HG02588 (cell line): ENCODE results near the gene KDM4B.

Source experiments
- ATAC-seq: cut with Tn5 transposase; IDR thresholded peaks from one replicate; pipeline ENCODE4 v1.9.1; 2021; ENCODE audit warnings: mild to moderate bottlenecking, moderate library complexity; ENCODE audit not compliant: unreplicated experiment

KDM4B gene

DNA sequence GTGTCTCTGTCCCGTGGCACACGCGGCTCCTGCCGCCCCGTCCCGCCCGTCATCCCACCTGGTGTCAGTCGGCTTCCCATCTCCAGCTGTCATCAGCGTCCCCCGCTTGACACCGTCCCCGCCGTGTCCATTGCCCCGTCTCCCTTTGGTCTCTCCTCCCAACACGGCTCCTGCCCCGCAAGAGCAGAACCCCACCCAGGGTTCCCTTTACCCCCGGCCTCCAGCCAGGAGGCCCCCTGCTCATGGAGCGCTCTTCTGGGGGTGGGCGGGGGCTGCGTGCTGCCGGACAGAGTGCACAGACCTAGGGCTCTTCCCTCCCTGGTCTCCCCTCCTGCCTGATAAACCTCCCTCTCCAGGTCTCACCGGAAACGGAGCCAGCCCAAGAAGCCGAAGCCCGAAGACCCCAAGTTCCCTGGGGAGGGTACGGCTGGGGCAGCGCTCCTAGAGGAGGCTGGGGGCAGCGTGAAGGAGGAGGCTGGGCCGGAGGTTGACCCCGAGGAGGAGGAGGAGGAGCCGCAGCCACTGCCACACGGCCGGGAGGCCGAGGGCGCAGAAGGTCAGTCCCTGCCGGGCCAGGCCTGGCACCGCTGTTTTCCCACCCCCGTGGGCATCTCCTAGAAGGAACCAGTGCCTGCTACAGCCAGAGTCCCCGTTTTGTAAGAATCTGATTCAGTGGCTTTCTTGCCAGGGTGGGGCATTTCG, 150.5 kb downstream of the KDM4B start:
- ATAC-seq = no peak

DNA sequence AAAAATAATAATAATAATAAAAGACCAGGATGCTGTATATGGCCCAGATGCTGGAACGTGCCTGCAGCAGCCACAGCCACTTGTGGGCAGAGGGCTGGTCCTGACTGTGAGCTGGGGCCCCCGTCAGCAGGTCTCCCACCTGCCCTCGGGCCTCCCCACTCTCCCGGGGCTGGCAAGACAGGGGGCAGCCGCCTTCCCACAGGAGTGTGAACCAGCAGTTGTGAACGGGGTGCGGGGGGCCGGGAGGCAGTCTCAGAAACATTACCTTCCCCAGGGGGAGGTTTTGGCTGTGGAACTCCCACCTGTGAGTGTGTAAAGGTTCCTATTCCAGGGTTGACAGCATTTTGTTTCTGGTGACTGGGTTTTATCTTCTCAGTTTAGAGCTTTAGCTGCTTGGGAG, 151.4 kb downstream of the KDM4B start:
- ATAC-seq = no peak

DNA sequence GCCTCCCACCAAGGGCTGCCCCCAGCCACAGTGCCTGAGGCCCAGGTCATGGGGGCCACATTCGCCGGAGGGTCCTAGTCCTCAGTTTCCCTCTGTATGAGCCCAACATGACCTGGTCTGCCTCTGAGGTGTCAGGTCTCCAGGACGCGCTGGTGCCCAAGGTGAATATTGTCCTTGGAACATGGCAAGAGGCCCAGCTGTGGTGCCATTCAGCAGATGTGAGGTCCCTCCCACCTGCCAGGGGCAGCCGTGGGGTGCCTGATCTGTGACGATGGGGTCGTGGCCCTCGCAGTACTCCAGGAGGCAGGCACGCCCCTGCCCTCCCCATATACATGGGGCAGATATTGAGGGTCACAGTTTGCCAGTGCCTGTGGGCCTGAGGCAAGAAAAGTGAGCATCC, 151.9 kb downstream of the KDM4B start:
- ATAC-seq = no peak

DNA sequence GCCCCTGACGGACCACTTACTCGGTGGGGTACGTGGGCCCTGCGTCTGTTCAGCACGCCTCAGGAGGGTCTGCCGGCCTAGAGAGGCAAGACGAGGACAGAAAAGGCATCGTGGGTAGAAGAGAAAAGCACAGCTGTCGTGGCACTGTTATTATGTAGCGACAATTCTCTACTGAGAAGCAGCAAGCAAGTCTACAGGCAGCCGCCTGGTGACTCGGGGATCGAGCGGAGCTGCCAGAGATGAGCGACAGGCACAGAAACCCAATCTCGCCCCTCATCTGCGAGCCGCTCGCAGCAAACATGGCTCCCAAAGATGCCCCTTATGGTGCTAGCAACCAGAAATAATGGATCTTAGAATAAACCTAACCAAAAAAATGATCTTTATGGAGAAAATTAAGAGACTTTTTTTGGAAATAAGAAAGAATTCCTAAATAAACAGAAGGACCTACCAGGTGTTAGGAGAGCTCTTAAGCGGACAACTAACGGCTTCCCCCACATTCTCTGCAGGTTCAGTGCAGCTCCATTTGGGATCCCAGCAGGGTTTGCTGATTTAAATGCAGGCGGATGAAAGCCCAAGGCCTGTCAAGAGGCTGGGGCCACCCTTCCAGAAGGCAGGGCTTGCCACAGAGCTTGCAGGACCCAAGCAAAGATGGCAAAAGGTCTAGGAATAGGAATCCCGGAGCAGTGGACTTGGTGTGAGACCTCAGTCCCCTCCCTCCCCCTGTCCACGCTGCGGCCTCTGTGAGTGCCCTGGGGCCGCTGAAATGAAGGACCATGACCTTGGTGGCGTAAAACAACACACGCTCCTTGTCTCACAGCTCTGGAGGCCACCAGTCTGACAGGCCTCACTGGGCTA, 152.6 kb downstream of the KDM4B start:
- ATAC-seq = no peak

DNA sequence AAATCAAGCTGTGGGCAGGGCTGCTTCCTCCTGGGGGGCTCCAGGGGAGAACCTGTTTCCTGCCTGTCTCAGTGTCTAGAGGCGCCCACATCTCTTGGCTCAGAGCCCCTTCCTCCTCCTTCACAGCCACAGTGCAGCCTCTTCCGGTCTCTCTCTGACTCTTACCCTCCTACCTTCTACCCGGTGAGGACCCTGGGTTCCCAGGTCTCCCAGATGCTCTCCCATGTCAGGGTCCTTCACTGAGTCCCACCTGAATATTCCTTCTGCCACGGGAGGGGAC, 153.1 kb downstream of the KDM4B start:
- ATAC-seq = no peak

DNA sequence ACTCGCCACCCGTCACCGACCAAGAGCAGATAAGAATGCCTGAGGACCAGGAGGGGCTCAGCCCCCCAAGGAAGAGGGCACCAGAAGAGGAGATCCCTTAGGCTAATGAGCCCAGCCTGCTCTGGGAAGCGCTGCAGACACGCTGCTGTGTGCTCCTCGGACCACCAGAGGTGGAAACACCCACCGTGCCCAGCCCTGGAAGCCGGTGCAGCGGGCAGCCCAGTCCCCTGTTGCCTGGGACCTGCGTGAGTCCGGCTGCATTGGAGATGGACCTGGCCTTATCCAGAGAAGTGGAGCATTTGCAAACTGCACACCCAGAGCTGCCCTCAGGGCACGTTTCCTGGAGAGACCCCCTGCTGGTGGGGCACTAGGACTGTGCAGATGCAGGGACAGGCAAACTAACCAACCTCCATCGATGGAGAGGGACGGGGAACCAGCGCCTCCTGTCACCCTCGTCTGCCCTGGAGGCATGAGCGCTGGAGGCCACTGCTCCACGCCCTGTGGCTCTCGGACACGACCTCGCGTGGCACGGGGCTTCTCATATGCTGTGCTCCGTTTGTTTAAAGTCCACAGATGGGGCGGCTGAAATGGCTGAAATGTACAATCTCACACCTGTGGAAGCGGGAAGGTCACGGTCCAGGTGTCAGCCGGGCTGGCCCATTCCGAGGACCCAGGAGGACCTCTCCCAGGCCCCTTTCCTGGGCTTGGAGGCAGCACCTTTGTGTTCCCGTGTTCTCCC, 153.9 kb downstream of the KDM4B start:
- no peak for ATAC-seq

DNA sequence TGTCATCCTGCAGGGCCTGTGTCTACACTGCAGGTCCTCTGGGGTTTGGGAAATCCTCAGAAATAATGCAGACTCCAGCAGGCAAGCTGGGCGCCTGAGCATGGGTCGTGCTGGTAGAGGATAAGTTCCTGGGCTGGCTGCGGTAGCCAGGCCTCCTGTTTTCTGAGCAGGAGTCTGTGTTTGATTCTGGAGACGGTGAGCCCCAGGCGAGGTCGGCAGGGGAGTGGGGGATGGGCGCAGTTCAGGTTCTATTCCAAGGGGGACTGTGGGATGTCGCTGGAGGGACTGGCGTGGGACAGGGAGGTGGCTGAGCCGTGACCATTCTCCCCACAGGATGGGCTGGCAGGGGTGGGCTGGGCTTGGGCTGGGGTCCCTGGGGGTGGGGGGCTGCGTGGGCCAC, 154.7 kb downstream of the KDM4B start:
- no peak for ATAC-seq

DNA sequence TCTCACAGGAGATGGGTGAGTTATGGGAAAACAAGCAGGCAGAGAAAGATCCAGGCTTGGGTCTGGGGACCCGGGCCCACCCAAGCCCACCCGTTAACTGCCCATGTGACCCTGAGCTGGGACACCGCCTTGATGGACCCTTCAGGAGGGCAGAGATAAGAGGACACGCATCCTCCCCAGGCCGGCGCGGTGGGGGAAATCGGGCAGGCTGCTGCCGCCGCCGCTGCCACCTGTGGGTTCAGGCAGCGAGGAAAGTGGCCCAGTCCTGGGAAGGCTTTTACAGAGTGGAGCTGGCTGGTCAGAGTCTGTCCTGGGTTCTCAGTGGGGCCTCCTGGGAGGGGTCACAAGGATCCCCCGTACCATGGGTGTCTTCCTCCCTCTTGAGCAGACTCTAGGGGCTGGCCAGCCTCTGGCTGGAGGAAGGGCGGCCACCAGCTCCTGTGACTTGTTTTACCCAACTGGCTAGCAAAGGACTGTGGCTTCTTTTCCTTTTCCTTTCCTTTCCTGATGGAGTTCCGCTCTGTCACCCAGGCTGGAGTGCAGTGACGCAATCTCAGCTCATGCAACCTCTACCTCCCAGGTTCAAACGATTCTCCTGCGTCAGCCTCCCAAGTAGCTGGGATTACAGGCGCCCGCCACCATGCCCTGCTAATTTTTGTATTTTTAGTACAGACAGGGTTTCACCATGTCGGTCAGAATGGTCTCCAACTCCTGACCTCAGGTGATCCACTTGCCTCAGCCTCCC, 155.4 kb downstream of the KDM4B start:
- no peak for ATAC-seq

DNA sequence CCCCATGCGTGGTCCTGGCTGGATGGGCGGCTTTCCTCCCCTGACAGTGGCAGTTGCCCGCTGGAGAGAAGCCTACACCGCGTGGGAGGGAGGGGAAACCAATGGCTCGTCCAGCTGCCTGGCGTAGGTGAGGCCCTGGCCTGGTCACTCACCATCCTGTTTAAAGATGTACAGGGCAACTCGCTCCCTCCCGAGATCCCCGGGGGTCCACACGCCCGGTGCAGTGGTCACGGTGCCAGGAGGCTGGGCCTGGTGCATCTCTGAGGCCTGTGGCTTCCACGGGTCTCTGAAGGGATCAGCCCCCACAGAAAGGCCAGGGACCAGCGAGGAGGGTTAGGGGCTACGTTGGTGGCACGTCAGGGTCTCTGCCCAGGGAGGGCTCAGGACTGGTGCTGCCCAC, 156.5 kb downstream of the KDM4B start:
- ATAC-seq = no peak

DNA sequence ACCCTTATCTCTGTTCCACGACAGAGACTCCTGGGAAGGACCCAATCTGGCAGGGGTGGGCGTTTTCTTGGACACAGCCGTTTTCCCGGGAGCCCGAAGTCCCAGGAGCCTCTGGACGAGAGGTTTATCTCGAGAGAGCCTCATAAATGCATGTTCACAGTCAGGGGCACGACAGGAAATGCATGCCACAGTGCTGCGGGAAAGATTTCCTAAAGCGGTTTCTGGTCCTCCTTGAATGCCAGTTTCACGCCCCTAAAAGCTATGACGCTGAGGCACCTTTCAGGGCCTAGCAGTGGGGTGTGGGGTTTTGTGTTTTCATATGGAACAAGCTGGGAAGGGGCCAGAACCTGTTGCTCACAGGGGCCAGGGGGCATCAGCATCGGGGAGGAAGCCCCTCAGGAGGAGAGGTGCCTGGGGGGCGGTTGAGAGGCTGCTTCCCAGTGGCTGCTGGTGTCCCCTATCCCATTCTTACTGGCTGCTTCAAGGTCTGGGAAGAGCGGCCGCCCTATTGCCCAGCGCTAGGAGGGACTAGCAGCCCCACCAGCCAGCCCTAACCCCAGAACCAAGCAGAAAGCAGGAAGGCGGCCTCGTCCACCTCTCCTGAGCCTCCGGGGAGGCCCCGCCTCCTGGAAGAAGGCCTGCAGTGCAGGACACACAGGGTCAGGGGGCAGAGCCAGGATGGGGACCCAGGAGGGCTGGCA, 157.0 kb downstream of the KDM4B start:
- no peak for ATAC-seq

DNA sequence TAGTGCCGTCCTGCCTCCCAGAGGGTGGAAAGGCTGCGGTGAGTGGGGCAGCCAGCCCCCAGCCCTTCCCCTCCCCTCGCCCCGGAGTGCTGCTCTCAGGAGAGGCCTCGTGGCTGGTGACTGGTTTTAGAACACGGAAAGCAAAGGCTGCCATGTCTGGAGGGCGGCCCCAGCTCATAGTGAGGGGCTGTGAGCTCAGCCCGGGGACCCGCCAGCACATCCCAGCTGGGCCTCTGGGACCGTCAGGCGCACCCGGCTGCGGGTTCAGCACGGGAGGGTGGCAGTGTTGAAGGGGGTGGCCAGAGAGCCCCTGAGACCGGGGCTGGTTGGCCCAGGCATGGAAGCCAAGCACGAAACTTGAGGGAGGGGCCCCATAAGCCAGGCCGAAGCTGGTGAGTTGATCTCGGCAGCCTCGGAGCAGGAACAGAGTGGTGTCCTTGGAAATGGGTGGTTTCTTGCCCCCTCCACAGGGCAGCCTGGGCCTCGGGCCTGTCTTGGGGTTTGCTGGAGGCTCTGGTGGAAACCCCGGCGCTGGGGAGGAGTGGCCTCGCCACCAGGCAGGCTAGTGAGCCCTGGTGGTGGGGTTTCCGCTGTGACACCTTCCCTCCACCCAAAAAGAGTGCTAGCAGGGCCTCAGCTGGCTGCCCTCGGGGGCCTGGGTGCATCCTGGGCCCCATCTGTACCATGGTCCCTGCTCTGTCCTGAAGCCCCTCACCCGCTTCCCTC, 157.7 kb downstream of the KDM4B start:
- ATAC-seq = no peak

DNA sequence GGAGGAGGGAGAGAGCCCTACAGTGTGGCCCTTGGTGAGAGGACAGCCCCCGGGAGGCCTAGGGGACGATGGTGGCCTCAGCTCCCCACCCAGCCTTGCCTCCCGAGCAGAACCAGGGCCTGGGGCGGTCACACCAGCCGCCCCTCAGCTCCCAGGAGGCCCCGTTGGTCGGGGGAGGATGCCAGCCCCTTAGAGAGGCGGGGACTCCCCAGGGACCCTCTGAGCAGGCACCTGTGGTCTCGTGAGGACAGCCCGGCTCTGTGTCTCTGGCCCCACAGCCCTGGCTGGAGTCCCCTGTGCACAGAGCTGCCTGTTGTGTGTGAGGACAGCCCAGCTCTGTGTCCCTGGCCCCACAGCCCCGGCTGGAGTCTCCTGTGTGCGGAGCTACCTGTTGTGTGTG, 158.8 kb downstream of the KDM4B start:
- ATAC-seq = no peak

DNA sequence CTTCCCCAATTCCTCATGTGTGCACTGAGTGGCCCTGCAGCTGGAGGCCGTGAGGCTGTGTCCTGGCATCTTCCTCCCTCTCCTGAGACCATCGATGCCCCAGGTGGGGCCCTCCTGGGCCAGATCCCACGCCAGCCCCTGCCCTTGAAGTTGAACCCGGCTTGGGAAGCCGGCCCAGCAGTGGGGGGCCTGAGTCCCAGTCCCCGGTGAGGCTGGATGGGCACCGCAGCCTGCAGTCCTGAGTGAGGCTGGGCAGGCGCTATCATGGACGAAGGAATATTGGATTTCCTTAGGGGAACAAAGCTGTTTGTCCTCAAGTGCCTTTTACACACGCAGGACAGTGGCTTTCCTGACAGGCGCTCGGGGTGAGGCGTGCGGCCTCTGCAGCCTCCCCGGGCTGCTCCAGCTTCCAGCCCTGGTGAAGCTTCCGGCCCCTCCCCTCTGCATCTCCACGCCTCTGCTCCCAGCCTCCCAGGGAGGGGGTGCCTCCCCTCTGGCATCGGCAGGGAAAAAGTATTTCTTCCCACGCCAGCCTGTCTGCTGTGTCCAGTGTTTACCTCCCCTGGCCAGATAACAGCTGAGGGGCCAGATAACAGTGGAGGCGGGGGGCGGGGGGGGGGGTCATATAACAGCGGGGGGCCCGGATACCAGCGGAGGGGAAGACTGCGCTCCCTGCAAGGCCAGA, 159.5 kb downstream of the KDM4B start:
- no peak for ATAC-seq

DNA sequence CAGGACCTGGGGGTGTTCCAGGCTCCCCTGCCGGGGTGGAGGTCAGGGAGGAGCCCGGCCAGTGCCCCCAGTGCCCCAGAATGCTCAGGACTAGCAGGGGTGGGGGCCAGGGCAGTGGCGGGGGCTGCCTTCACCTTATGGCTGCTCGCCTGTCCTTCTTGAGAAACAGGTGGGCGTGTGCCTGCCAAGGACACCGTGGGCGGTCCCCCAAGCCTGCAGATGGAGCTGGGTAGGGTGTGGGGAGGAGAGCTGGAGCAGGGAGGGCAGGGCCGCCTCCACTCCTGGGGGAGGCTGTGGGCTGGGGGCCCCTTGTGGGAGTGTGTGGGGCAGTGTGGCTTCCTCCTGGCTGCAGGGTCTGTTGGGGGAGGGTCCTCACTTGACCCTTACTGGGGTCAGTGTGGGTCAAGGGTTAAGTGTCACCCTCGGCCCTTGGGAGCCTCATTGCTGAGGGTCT, 160.1 kb downstream of the KDM4B start:
- ATAC-seq = no peak

DNA sequence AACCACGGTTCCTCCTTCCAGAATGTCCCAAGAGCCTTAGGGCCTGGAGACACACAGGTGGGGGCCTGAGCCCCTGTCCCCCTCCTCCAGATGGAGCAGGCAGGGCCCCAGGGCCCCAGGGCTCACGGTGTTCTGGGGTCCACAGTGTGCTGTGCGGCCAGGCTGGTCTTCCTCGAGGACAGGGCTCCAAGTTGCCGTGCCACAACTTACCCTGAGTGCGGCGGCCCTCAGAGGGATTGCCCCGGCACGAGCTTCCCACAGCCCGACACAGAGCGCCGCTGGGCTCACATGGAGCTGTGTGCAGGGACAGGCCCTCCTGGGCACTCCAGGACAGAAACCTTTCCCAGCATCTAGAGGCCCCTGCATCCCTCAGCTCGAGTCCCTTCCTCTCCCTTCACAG, 160.8 kb downstream of the KDM4B start:
- ATAC-seq = no peak

DNA sequence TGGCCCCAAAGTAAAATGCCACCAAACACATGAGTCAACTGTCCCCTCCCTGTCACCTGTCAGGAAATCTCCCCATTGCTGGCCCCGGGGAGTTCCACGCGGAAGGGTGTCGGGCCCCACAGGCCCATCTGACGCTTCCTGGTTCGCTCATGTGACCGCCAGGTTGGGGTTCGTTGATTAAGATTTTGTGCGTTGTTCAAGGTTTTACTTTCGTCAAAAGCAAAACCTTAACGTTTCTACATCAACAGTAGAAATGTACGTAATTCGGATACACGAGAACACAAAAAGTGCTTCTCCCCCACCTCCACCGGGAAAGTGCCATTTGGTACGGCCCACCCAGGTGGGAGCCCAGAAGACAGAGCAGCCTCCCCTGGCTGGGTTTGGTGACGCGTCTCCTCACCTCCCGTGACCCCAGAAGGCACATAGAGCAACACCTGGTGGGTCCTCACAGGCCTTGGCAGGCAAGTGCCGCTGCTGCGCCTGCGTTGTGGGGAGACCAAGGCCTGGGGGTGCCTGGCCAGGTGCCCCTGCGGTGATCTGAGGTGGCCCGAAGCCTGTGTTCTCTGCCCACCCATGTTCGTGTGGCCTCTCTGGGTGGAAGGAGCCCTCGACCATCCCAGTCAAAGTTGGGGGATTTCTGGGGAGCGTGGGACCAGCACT, 161.6 kb downstream of the KDM4B start:
- peak; percentile 35 for ATAC-seq

DNA sequence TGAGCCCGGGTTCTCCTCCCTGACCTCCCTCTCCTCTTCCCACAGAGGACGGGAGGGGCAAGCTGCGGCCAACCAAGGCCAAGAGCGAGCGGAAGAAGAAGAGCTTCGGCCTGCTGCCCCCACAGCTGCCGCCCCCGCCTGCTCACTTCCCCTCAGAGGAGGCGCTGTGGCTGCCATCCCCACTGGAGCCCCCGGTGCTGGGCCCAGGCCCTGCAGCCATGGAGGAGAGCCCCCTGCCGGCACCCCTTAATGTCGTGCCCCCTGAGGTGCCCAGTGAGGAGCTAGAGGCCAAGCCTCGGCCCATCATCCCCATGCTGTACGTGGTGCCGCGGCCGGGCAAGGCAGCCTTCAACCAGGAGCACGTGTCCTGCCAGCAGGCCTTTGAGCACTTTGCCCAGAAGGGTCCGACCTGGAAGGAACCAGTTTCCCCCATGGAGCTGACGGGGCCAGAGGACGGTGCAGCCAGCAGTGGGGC, 162.2 kb downstream of the KDM4B start:
- ATAC-seq = peak; percentile 39

DNA sequence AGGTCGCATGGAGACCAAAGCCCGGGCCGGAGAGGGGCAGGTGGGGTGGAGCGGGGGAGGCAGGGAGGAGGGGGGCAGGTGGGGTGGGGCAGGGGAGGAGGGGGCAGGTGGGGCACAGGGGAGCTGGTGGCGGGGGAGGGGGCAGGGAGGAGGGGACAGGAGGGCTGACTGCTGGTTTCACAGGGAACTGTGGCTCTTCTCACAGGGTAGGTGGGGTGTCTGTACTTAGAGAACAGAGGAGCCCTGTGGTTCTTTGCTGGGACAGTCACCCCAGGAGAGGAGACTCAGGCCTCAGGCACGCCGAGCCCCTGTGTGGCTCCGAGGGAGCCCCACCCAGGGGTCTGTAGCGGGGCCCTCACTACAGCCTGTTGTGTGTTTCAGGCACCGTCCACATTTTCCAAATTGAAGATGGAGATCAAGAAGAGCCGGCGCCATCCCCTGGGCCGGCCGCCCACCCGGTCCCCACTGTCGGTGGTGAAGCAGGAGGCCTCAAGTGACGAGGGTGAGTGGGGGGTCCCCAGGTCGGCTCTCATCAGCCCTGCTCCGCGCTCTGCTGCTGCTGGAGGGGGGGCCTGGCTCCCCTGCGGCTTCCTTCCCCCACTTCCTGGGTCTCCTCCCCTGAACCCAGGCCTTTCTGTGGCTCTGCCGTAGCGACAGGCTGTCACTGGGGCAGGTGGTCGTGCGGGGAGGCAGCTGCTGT, 162.7 kb downstream of the KDM4B start:
- ATAC-seq = no peak
